Smooth muscle cell (in vitro differentiated cells): ENCODE results near the gene CADM2. TPM values are rescaled to one million over a fixed set of nuclear protein-coding genes. Genes with fewer than 3 reads are reported as not detected.

Experiments
- DNase-seq: peaks from one replicate; lab custom pipeline; 2025; ENCODE audit not compliant: unreplicated experiment; lab: John Stamatoyannopoulos, UW
- H2AFZ ChIP-seq: fragments of 200-600 bp; sonication (generic); 2 replicates; pipeline ENCODE4 v1.6.0; 2016; ENCODE audit warnings: antibody characterized with exemption, low read depth, mild to moderate bottlenecking
- H3F3A ChIP-seq: fragments of 200-600 bp; sonication (generic); 2 replicates; pipeline ENCODE4 v1.6.0; 2017; ENCODE audit warnings: antibody characterized with exemption, low read depth
- H3K27ac ChIP-seq: fragments of 200-600 bp; sonication (generic); 2 replicates; pipeline ENCODE4 v1.5.1; 2016; ENCODE audit warnings: low read depth, mild to moderate bottlenecking
- H3K27me3 ChIP-seq: fragments of 200-600 bp; sonication (generic); 2 replicates; pipeline ENCODE4 v1.6.1; 2016; ENCODE audit warnings: low read depth, mild to moderate bottlenecking
- H3K36me3 ChIP-seq: fragments of 200-600 bp; sonication (generic); 2 replicates; pipeline ENCODE4 v1.5.1; 2016; ENCODE audit warnings: low read depth
- H3K4me1 ChIP-seq: fragments of 200-600 bp; sonication (generic); 2 replicates; pipeline ENCODE4 v1.5.1; 2016; ENCODE audit warnings: low read depth
- H3K4me2 ChIP-seq: fragments of 200-600 bp; sonication (generic); 2 replicates; pipeline ENCODE4 v1.6.0; 2016; ENCODE audit warnings: mild to moderate bottlenecking
- H3K4me3 ChIP-seq: fragments of 200-600 bp; sonication (generic); 2 replicates; pipeline ENCODE4 v1.5.1; 2016; ENCODE audit warnings: mild to moderate bottlenecking
- H3K79me2 ChIP-seq: fragments of 200-600 bp; sonication (generic); 2 replicates; pipeline ENCODE4 v1.6.0; 2016; ENCODE audit warnings: low read depth, mild to moderate bottlenecking
- H3K9ac ChIP-seq: fragments of 200-600 bp; sonication (generic); 2 replicates; pipeline ENCODE4 v1.6.0; 2016; ENCODE audit warnings: low read depth
- H3K9me3 ChIP-seq: fragments of 200-600 bp; sonication (generic); replicated peaks from 2 replicates; pipeline ENCODE4 v1.5.1; 2016; ENCODE audit warnings: low read depth
- H4K20me1 ChIP-seq: fragments of 200-600 bp; sonication (generic); 2 replicates; pipeline ENCODE4 v1.6.0; 2016; ENCODE audit warnings: low read depth
- WGBS: methylation state at CpG from one replicate; pipeline ENCODE4 v1.1.7; 2016; ENCODE audit warnings: low lambda C conversion rate; 5-methylcytosine and 5-hydroxymethylcytosine counted together
- polyA plus RNA-seq: library from polyadenylated mRNA; unstranded; fragments of >200 nt; fragmentation: Nextera tagmentation; extraction: Ambion mirVana; gene quantifications from 2 replicates; pipeline ENCODE4 v1.2.1, GENCODE V29; 2016
- total RNA-seq: library from RNA; depleted of rRNA; stranded (reverse); fragments of >200 nt; gene quantifications from 2 replicates; pipeline ENCODE4 v1.2.3, GENCODE V29; 2014
- TF ChIP-seq, protein P1 (sequence below): fragments of 200-600 bp; sonication (generic); IDR thresholded peaks from 2 replicates; pipeline ENCODE4 v1.5.1; 2017; ENCODE audit warnings: borderline replicate concordance, mild to moderate bottlenecking, antibody characterized with exemption; ENCODE audit not compliant: insufficient read depth, poor library complexity, severe bottlenecking

Gene CADM2
- total and polyA plus RNA-seq, 2 experiments from 2014 or later, result 0.13 TPM; not detected in 1

- no peaks in the 10 kb centered on the region for H3K27me3 ChIP-seq
- 92% methylated on average over 13 of the region's 13 CpGs for WGBS
- TF ChIP-seq, protein P1, sequence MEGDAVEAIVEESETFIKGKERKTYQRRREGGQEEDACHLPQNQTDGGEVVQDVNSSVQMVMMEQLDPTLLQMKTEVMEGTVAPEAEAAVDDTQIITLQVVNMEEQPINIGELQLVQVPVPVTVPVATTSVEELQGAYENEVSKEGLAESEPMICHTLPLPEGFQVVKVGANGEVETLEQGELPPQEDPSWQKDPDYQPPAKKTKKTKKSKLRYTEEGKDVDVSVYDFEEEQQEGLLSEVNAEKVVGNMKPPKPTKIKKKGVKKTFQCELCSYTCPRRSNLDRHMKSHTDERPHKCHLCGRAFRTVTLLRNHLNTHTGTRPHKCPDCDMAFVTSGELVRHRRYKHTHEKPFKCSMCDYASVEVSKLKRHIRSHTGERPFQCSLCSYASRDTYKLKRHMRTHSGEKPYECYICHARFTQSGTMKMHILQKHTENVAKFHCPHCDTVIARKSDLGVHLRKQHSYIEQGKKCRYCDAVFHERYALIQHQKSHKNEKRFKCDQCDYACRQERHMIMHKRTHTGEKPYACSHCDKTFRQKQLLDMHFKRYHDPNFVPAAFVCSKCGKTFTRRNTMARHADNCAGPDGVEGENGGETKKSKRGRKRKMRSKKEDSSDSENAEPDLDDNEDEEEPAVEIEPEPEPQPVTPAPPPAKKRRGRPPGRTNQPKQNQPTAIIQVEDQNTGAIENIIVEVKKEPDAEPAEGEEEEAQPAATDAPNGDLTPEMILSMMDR, result no peak
- H3K36me3 ChIP-seq, result no peaks in the 10 kb centered on the region
- H4K20me1 ChIP-seq, result no peaks in the 10 kb centered on the region
- H3K9ac ChIP-seq, result no peak overlapping the region
- DNase-seq, result no peak
- H3K4me1 ChIP-seq, result no peaks in the 10 kb centered on the region
- H3K4me2 ChIP-seq, result no peak overlapping the region
- H3K27ac ChIP-seq, result no peak overlapping the region
- H3K9me3 ChIP-seq, result no peaks in the 10 kb centered on the region
- H2AFZ ChIP-seq, result no peak overlapping the region
- no peak overlapping the region for H3K4me3 ChIP-seq
- no peaks in the 10 kb centered on the region for H3F3A ChIP-seq
- no peaks in the 10 kb centered on the region for H3K79me2 ChIP-seq
These were observed 425.6 kb downstream of the CADM2 start for GRCh38 chr3:85384372-85384771.

GRCh38 chr3:85387913-85388505, 429.2 kb downstream of the CADM2 start:
- no peaks in the 10 kb centered on the region for H3K36me3 ChIP-seq
- TF ChIP-seq, protein P1, result no peak
- H2AFZ ChIP-seq, result no peak overlapping the region
- no peak overlapping the region for H3K4me3 ChIP-seq
- WGBS, result 94% methylated on average over 6 of the region's 6 CpGs
- H3F3A ChIP-seq, result no peaks in the 10 kb centered on the region
- H3K79me2 ChIP-seq, result no peaks in the 10 kb centered on the region
- no peaks in the 10 kb centered on the region for H4K20me1 ChIP-seq
- H3K9ac ChIP-seq, result no peak overlapping the region
- H3K4me1 ChIP-seq, result no peaks in the 10 kb centered on the region
- no peak for DNase-seq
- H3K9me3 ChIP-seq, result no peaks in the 10 kb centered on the region
- no peak overlapping the region for H3K27ac ChIP-seq
- H3K4me2 ChIP-seq, result no peak overlapping the region
- H3K27me3 ChIP-seq, result no peaks in the 10 kb centered on the region

GRCh38 chr3:85394424-85394823, 435.6 kb downstream of the CADM2 start:
- TF ChIP-seq, protein P1, result no peak
- Histone ChIP-seq H3K9ac (no peak overlapping the region), H3K4me1 (no peaks in the 10 kb centered on the region), H3K27ac (no peak overlapping the region), H3K79me2 (no peaks in the 10 kb centered on the region), H3K4me3 (no peak overlapping the region), H3K9me3 (no peaks in the 10 kb centered on the region), H3K27me3 (no peaks in the 10 kb centered on the region), H3F3A (no peaks in the 10 kb centered on the region), H2AFZ (no peak overlapping the region), H3K36me3 (no peaks in the 10 kb centered on the region), H3K4me2 (no peak overlapping the region), H4K20me1 (no peaks in the 10 kb centered on the region)
- 24% methylated on average over 1 of the region's 1 CpG for WGBS
- DNase-seq, result no peak

DNA sequence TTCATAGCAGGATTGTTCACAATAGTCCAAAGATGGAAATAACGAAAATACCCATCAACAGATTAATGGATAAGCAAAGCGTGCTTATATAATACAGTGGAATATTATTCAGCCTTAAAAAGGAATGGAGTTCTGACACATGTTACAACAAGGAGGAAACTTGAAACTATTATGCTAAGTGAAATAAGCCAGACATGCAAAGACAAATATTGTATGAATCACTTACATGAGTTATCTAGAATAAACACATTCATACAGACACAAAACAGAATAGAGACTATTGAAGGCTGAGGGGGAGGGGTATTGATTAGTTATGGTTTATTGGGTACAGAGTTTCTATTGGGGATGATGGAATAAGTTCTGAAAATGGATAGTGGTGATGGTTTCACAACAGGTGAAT, 438.6 kb downstream of the CADM2 start:
- no peaks in the 10 kb centered on the region for H3F3A ChIP-seq
- H3K9me3 ChIP-seq, result no peaks in the 10 kb centered on the region
- no peak for DNase-seq
- 85% methylated on average over 2 of the region's 2 CpGs for WGBS
- no peaks in the 10 kb centered on the region for H4K20me1 ChIP-seq
- no peak overlapping the region for H3K4me3 ChIP-seq
- H3K4me2 ChIP-seq, result no peak overlapping the region
- no peaks in the 10 kb centered on the region for H3K79me2 ChIP-seq
- no peak overlapping the region for H3K27ac ChIP-seq
- H3K9ac ChIP-seq, result no peak overlapping the region
- H3K36me3 ChIP-seq, result no peaks in the 10 kb centered on the region
- TF ChIP-seq, protein P1, result no peak
- H2AFZ ChIP-seq, result no peak overlapping the region
- no peaks in the 10 kb centered on the region for H3K27me3 ChIP-seq
- no peaks in the 10 kb centered on the region for H3K4me1 ChIP-seq
